ENCODE measurements around the gene RXRB.

Gene RXRB

DNA sequence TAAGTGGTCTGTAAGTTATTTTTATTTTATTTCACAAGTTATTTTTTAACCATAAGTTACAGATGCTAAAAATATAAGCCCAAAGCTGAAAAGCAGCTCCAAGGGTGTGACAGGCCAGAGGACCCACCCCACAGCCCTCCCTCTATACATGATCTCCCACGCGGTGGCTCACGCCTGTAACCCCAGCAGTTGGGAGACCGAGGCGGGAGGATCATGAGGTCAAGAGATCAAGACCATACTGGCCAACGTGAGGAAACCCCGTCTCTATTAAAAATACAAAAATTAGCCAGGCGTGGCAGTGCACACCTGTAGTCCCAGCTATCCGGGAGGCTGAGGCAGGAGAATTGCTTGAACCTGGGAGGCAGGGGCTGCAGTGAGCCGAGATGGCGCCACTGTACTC lies 40.4 kb downstream of the RXRB start:
- POLR2A ChIA-PET = interaction anchor here (1.0 kb wide), 1 partner anchor 38 kb away, joined by 6 read pairs; no protein-coding TSS in a partner anchor
- TF ChIP-seq, protein P1, sequence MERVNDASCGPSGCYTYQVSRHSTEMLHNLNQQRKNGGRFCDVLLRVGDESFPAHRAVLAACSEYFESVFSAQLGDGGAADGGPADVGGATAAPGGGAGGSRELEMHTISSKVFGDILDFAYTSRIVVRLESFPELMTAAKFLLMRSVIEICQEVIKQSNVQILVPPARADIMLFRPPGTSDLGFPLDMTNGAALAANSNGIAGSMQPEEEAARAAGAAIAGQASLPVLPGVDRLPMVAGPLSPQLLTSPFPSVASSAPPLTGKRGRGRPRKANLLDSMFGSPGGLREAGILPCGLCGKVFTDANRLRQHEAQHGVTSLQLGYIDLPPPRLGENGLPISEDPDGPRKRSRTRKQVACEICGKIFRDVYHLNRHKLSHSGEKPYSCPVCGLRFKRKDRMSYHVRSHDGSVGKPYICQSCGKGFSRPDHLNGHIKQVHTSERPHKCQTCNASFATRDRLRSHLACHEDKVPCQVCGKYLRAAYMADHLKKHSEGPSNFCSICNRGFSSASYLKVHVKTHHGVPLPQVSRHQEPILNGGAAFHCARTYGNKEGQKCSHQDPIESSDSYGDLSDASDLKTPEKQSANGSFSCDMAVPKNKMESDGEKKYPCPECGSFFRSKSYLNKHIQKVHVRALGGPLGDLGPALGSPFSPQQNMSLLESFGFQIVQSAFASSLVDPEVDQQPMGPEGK (tag by site-specific recombination; IDR thresholded peaks at IDR 0.05) = no peak
- TF ChIP-seq ZNF571 (tag by site-specific recombination; IDR thresholded peaks at IDR 0.05) (no peak), BCL6B (tag by site-specific recombination; IDR thresholded peaks at IDR 0.05) (no peak), ZNF530 (tag by site-specific recombination; IDR thresholded peaks at IDR 0.05; ENCODE audit: low read depth) (no peak), ZNF24 (tag by site-specific recombination; IDR thresholded peaks at IDR 0.05) (no peak), ZNF639 (tag by site-specific recombination; IDR thresholded peaks at IDR 0.05) (no peak), ZNF184 (tag by site-specific recombination; IDR thresholded peaks at IDR 0.05) (no peak), ZBTB48 (tag by site-specific recombination; IDR thresholded peaks at IDR 0.05) (no peak), ZNF416 (tag by site-specific recombination; IDR thresholded peaks at IDR 0.05) (no peak), GFI1B (tag by site-specific recombination; IDR thresholded peaks at IDR 0.05) (no peak), ZNF629 (tag by site-specific recombination; IDR thresholded peaks at IDR 0.05) (no peak), ZFP37 (tag by site-specific recombination; IDR thresholded peaks at IDR 0.05) (no peak), ZNF513 (tag by site-specific recombination; IDR thresholded peaks at IDR 0.05) (no peak), ZNF37A (tag by site-specific recombination; IDR thresholded peaks at IDR 0.05) (no peak), ZNF544 (tag by site-specific recombination; IDR thresholded peaks at IDR 0.05) (no peak), REPIN1 (tag by site-specific recombination; IDR thresholded peaks at IDR 0.05; ENCODE audit: low read depth) (no peak)
- TF ChIP-seq, protein P2, sequence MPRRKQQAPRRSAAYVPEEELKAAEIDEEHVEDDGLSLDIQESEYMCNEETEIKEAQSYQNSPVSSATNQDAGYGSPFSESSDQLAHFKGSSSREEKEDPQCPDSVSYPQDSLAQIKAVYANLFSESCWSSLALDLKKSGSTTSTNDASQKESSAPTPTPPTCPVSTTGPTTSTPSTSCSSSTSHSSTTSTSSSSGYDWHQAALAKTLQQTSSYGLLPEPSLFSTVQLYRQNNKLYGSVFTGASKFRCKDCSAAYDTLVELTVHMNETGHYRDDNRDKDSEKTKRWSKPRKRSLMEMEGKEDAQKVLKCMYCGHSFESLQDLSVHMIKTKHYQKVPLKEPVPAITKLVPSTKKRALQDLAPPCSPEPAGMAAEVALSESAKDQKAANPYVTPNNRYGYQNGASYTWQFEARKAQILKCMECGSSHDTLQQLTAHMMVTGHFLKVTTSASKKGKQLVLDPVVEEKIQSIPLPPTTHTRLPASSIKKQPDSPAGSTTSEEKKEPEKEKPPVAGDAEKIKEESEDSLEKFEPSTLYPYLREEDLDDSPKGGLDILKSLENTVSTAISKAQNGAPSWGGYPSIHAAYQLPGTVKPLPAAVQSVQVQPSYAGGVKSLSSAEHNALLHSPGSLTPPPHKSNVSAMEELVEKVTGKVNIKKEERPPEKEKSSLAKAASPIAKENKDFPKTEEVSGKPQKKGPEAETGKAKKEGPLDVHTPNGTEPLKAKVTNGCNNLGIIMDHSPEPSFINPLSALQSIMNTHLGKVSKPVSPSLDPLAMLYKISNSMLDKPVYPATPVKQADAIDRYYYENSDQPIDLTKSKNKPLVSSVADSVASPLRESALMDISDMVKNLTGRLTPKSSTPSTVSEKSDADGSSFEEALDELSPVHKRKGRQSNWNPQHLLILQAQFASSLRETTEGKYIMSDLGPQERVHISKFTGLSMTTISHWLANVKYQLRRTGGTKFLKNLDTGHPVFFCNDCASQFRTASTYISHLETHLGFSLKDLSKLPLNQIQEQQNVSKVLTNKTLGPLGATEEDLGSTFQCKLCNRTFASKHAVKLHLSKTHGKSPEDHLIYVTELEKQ (tag by site-specific recombination; IDR thresholded peaks at IDR 0.05; ENCODE audit: borderline replicate concordance) = no peak
- 0 out of 2 replicates have a peak, but pooled peaks cover 2% of the 10 kb centered on the region for H3K4me1 ChIP-seq (ENCODE audit: control insufficient read depth, insufficient read depth, low read length)
- H3K9me3 ChIP-seq (ENCODE audit: control insufficient read depth, insufficient read depth, low read depth, low read length) = no peaks in the 10 kb centered on the region
- H3K27ac ChIP-seq (ENCODE audit: extremely low read depth, low read depth, low read length) = no peak overlapping the region
- no peak overlapping the region for H3K4me3 ChIP-seq (ENCODE audit: low read depth, low read length)
- CTCF ChIA-PET = interaction anchor here (0.6 to 7.2 kb wide), 12 partner anchors 8 to 1582 kb away, joined by 3 to 62 read pairs (median 4); no protein-coding TSS in a partner anchor
- no peaks in the 10 kb centered on the region for H3K36me3 ChIP-seq (ENCODE audit: control insufficient read depth in 2 of 2, insufficient read depth in 1 of 2, low read length in 2 of 2)
